NT2/D1 (cell line): Measurements from ENCODE around the gene SLC25A33.

Experiments used
- DNase-seq: peaks from one replicate; pipeline ENCODE4 v3.0.0-alpha.2; 2011; ENCODE audit warnings: low read depth, low spot score
- H3K27me3 ChIP-seq: 2 replicates; pipeline ENCODE4 v1.6.0; 2011; ENCODE audit warnings: mild to moderate bottlenecking; ENCODE audit not compliant: insufficient read length, insufficient read depth
- H3K36me3 ChIP-seq: 2 replicates; pipeline ENCODE4 v1.6.1; 2011; ENCODE audit warnings: mild to moderate bottlenecking, low read length, mixed read lengths; ENCODE audit not compliant: insufficient read depth, insufficient read length
- H3K4me1 ChIP-seq: 2 replicates; pipeline ENCODE4 v1.5.1; 2011; ENCODE audit not compliant: insufficient read depth, insufficient read length
- H3K4me3 ChIP-seq: 2 replicates; pipeline ENCODE4 v1.5.1; 2011; ENCODE audit warnings: low read depth; ENCODE audit not compliant: insufficient read length
- H3K9ac ChIP-seq: 2 replicates; pipeline ENCODE4 v1.6.0; 2011; ENCODE audit warnings: low read depth; ENCODE audit not compliant: insufficient read length
- H3K9me3 ChIP-seq: 2 replicates; pipeline ENCODE4 v1.5.1; 2011; ENCODE audit warnings: mild to moderate bottlenecking, low read length; ENCODE audit not compliant: insufficient read depth
- SUZ12 ChIP-seq: IDR thresholded peaks from 2 replicates; pipeline ENCODE4 v1.6.1; 2011; ENCODE audit not compliant: insufficient read length, insufficient read depth; ENCODE audit errors: extremely low read depth
- YY1 ChIP-seq: IDR thresholded peaks from 2 replicates; pipeline ENCODE4 v1.6.1; 2011; ENCODE audit not compliant: insufficient read length, insufficient read depth
- ZNF274 ChIP-seq: IDR thresholded peaks from 2 replicates; pipeline ENCODE4 v1.6.1; 2011; ENCODE audit warnings: mild to moderate bottlenecking, low read depth, low read length

SLC25A33 gene

DNA sequence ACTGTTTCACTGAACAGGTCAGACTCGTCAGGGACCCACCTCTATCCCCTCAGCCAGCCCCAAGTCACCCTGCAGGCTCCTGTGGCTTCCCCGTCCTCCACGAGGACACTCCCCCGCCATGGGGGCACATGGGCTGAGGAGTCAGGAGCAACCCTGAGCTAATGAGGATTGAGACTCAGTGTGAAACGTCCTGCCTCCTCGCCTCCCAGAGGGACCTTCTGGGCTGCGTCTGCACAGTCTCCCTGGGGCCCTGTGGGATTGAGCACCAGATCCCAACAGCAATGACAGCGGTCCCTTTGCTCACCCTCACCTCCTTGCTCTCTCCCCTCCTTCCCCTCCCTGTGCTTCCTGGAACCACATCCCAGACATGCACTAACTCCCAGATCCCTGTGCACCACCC lies 18.9 kb upstream of the SLC25A33 start:
- H3K4me3 ChIP-seq = no peak overlapping the region
- no peaks in the 10 kb centered on the region for H3K27me3 ChIP-seq
- peaks cover 6% of the 10 kb centered on the region for H3K4me1 ChIP-seq
- no peak overlapping the region for H3K9ac ChIP-seq
- H3K36me3 ChIP-seq = no peaks in the 10 kb centered on the region
- H3K9me3 ChIP-seq = no peaks in the 10 kb centered on the region
- DNase-seq = no peak
- no peak for TF ChIP-seq YY1
- no peak for TF ChIP-seq SUZ12
- no peak for TF ChIP-seq ZNF274

- no peaks in the 10 kb centered on the region for H3K9me3 ChIP-seq
- H3K4me1 ChIP-seq = no peaks in the 10 kb centered on the region
- H3K4me3 ChIP-seq = no peak overlapping the region
- no peak for DNase-seq
- no peak overlapping the region for H3K9ac ChIP-seq
- H3K36me3 ChIP-seq = no peaks in the 10 kb centered on the region
- TF ChIP-seq ZNF274 = no peak
- TF ChIP-seq SUZ12 = no peak
- H3K27me3 ChIP-seq = no peaks in the 10 kb centered on the region
Observed at GRCh38 chr1:9529190-9529589, 10.1 kb upstream of the SLC25A33 start.

DNA sequence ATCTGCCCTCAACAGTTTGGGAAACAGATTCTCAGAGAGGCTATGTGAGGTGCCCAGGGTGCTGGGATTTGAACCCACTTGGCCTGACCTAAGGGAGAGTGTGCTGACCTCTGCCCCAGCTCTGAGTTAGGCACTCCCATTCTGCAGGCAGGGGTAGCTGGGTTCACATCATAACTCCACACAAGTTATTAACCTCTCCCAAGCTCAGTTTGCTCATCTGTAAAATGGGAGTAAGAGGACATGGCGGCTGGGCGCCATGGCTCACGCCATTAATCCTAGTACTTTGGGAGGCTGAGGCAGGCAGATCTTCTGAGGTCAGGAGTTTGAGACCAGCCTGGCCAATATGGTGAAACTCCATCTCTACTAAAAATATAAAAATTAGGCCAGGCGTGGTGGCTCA lies 8.9 kb upstream of the SLC25A33 start:
- Histone ChIP-seq H3K9me3 (no peaks in the 10 kb centered on the region), H3K36me3 (no peaks in the 10 kb centered on the region), H3K4me1 (no peaks in the 10 kb centered on the region), H3K27me3 (no peaks in the 10 kb centered on the region), H3K9ac (no peak overlapping the region), H3K4me3 (no peak overlapping the region)
- no peak for TF ChIP-seq YY1
- TF ChIP-seq SUZ12 = no peak
- no peak for TF ChIP-seq ZNF274
- no peak for DNase-seq

- TF ChIP-seq SUZ12 (no peak), YY1 (no peak), ZNF274 (no peak)
- H3K9ac ChIP-seq = no peak overlapping the region
- H3K4me3 ChIP-seq = no peak overlapping the region
- H3K36me3 ChIP-seq = no peaks in the 10 kb centered on the region
- H3K27me3 ChIP-seq = no peaks in the 10 kb centered on the region
- peaks cover 3% of the 10 kb centered on the region for H3K4me1 ChIP-seq
- DNase-seq = no peak
- H3K9me3 ChIP-seq = no peaks in the 10 kb centered on the region
Observed at GRCh38 chr1:9534953-9535352, 4.3 kb upstream of the SLC25A33 start.

- Histone ChIP-seq H3K9ac (no peak overlapping the region), H3K27me3 (no peaks in the 10 kb centered on the region), H3K4me3 (no peak overlapping the region), H3K4me1 (peaks cover 3% of the 10 kb centered on the region), H3K9me3 (no peaks in the 10 kb centered on the region), H3K36me3 (no peaks in the 10 kb centered on the region)
- TF ChIP-seq YY1 = no peak
- TF ChIP-seq SUZ12 = no peak
- TF ChIP-seq ZNF274 = no peak
- DNase-seq = no peak
Observed at GRCh38 chr1:9536301-9536700, 3.0 kb upstream of the SLC25A33 start.

GRCh38 chr1:9537863-9538668 lies 1.2 kb upstream of the SLC25A33 start:
- H3K4me3 ChIP-seq = no peak overlapping the region
- H3K36me3 ChIP-seq = peaks cover 6% of the 10 kb centered on the region
- H3K27me3 ChIP-seq = no peaks in the 10 kb centered on the region
- peaks cover 5% of the 10 kb centered on the region for H3K4me1 ChIP-seq
- no peak for DNase-seq
- no peak for TF ChIP-seq YY1
- TF ChIP-seq SUZ12 = no peak
- TF ChIP-seq ZNF274 = no peak
- H3K9me3 ChIP-seq = no peaks in the 10 kb centered on the region
- H3K9ac ChIP-seq = no peak overlapping the region

- Histone ChIP-seq H3K4me3 (no peak overlapping the region), H3K9me3 (no peaks in the 10 kb centered on the region), H3K36me3 (peaks cover 6% of the 10 kb centered on the region), H3K9ac (no peak overlapping the region), H3K27me3 (no peaks in the 10 kb centered on the region), H3K4me1 (peaks cover 5% of the 10 kb centered on the region)
- TF ChIP-seq ZNF274 (no peak), SUZ12 (no peak), YY1 (no peak)
- DNase-seq = no peak
Observed at GRCh38 chr1:9538669-9539164, 548 bp upstream of the SLC25A33 start.
